GM21529 (cell line): ENCODE data around the gene EED.

Source experiments
- ATAC-seq: cut with Tn5 transposase; IDR thresholded peaks from one replicate; pipeline ENCODE4 v1.9.1; 2021; ENCODE audit not compliant: unreplicated experiment

The EED gene

DNA sequence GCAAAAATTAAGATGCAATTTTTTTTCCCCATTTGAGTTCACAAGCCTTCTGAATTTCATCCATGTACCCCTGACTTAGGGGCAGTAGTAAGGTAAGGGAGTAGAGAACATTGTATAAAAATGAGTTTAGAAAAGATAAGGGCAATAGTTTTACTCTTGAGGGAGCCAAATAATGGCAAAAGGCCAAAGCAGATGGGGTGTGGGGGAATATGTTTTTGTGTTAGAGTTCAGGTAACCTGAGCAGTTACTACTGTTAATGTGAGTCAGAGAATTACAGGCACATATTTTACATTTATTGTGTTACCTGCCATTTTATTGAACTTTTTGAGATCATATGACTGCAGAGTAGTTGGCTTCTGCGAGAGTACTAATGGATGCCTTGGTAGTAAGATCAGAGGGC, 3.1 kb downstream of the EED start:
- no peak for ATAC-seq

DNA sequence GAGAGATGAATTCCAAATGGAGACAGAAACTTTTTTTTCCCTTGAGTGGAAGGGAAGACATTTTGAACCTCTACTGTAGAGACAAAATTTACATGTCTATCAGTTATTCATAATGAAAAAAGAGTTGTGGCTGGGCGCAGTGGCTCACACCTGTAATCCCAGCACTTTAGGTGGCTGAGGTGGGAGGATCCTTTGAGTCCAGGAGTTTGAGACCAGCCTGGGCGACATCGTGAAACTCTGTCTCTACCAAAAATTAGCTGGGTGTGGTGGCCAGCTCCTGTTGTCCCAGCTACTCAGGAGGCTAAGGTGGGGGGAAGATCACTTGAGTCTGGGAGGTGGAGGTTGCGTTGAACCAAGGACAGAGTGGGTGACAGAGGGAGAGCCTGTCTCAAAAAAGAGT, 4.1 kb downstream of the EED start:
- no peak for ATAC-seq

DNA sequence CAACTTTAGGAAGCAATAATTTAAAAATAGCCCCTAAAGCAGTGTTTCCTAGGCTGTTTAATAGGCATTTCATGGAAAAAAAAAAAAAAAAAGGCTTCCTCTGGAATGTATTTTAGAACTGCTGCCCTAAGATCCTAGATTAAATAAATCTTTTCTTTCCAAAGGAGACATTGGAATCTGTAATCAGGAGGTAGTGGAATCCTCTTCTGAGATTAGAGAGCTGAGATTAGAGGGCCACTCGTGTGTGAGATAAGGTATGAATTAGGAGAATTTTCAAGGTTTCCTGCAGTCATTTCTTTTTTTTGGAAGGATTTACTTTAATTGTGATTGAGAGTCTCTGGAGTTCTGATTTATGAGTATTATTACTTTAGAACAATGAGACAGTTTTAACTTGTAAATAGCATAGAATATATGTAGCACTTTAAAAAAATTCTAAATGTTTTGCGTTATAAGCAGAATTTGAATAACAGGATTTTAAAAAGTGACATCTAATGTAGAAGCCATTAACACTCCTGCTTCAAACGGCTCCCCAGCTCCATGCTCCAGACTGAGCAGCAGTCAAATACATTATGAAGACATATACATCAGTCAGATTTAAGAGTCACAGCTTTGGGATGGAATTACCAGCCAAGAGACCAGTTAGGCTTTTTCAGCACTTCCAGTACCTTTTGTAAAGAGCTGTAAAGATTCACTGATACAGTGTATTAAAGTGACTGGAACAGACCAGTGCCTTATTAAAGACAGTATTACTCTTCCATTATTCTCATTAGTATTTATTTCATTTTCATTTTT, 5.0 kb downstream of the EED start:
- ATAC-seq: no peak

DNA sequence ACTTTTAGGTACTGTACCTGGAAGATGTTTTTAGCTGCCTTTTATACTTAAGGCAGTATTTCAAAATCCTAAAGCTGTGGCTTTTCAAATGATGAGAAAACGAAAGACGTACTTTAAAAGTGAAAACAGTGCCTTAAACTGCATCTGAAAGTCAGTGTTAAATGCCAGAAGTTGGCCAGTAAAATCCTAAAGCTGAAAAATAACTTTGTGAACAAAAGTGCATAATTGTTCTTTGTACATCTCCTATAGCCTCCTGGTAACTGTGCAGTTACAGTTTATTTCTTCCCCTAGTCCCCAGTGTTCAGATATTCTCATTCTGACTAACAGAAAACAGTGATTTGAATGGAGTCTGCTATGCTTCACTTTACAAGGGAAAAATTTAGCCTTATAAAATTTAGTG, 6.8 kb downstream of the EED start:
- peak; percentile 25 for ATAC-seq

DNA sequence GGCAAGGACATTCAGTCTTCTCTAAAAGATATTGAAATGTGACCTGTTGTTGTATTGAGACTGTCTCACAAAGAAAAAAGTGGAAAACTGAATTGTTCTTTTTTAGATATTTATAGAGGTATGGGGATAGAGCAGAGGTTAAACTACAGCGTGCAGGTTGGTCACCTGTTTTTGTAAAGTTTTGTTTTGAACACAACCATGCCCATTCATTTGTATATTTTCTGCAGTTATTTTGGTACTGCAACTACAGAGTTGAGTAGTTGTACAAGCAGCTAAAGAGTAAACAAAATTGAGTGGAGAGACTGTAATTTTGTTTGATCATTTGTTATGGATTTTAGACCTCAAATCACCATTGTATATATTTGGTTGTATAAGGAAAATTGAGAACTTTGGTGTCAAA, 11.3 kb downstream of the EED start:
- ATAC-seq: peak; percentile 92

DNA sequence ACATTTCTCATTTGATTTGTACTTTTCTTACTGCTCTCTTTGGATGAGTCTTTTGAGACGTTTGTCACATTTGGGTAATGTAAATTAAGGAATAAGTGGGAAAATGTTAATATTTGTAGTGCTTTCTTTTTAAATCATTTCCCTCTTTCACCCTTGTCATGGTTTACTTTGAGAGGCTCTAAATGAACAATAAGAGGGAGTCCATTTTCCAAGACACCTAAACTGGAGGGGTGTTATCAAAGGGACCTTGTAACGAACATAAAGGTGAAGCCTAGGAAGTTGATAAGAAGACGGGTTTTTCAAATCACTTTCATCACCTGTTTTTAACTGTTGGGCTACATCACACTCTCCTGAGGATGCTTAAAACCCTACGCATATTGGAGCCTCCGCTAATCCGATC, 12.1 kb downstream of the EED start:
- no peak for ATAC-seq

DNA sequence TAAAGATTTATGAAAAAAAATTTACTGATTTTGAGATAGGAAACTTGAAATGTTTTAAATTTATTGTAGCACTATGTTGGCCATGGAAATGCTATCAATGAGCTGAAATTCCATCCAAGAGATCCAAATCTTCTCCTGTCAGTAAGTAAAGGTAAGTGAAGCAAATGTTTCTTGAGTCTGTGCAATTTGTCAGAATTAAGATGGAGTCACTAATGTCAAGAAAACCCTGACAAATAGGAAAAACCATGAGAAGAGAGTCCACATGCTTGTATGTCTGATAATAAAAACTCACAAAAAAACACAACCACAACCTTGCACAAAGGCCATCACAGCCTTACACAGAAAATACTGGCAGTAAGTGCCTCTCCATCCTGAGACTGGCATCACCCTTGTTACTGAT, 12.9 kb downstream of the EED start:
- no peak for ATAC-seq

DNA sequence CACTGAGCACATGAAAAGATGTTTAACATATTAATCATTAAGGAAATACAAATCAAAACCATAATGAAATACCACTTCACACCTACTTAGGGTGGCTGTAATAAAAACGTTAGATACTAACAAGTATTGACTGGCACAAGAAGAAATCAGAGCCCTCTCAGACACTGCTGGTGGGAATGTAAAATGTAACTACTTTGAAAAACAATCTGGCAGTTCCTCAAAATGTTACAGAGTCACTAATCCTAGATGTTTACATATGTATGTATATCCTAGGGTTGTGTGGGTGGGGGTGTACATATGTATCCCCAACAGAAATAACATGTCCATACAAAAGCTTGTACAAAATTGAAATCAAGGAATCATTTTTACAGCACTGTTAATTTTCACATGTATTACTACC, 15.2 kb downstream of the EED start:
- ATAC-seq: no peak

DNA sequence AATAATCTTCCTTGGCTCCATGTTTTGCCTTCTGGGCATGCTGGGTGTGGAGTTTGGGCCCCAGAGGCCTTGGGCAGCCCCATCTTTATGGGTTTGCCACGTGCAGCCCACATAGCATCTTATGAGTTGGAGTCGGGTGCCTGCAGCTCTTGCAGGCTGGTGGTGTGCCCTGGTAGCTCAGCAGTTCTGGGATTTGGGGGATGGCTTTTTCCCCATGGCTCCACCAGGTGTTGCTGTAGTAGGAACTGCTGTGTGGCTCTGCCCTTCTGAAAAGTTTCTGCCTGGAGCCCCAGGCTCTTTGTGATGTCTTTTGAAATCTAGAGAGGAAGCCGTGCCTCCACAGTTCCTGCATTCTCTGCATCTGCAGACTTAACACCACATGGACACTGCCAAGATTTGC, 16.8 kb downstream of the EED start:
- no peak for ATAC-seq

DNA sequence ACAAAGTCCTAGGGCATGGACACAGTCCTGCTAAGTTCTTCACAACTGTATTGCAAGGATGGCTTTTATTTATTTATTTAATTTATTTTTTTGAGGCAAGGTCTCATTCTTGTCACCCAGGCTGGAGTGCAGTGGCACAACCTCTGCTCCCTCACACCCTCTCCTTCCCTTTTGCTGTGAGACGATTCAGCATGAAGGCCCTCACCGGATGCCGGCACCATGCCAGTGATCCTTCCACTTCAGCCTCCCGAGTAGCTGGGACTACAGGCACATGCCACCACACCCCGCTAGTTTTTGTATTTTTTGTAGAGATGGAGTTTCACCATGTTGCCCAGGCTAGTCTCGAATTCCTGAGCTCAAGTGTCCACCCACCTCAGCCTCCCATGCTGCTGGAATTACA, 17.8 kb downstream of the EED start:
- no peak for ATAC-seq

DNA sequence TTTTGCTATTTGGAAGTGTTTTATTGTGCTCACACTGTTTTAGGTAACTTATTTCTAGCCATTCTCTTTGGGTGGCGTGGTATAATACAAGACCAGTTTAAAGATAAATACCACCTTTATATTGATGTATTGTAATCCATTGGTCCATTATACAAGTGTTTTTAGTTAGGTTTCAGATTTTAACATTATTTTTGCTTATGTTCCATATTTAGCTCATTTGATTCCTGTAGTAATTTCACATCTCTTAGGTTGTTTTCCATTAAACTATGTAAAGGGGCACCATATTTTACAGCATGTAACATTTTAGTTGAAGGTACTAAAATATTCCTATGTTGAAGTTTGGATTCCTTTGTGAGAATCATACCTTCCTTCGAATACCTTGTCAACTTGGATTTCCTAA, 20.1 kb downstream of the EED start:
- no peak for ATAC-seq

DNA sequence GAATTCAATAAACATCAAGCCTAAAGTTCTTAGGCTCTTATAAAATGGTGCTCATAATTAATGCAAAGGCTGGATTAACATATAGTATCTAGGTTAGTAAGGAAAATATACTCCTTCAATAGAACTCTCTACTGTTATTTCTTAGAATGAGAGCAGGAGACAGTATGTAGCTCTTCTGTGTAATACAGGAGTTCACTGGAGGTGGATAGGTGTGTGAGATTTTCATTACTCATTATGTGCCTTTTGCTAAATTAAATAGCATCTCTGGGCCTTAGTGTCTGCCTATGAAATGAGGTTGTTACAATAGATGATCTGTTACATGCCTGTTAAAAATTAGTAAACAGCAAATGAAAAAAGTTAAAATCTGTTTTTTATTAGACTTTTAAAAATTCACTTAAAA, 20.6 kb downstream of the EED start:
- no peak for ATAC-seq

DNA sequence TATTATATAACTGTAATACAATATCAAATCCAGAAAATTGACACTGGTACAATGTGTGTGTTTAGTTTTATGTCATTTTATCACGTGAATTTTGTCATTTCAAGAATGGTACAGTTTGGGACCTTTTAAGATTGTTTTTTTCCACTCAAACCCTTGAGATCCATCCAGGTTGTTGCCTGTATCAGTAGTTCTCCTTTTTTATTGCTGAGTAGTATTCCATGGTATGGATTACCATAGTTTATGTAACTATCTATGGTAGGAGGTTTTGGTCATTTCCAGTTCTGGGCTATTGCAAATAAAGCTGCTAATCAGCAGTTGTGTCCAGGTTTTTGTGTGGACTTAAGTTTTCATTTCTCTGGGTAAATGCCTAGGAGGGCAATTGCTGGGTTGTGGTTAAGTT, 25.1 kb downstream of the EED start:
- no peak for ATAC-seq

DNA sequence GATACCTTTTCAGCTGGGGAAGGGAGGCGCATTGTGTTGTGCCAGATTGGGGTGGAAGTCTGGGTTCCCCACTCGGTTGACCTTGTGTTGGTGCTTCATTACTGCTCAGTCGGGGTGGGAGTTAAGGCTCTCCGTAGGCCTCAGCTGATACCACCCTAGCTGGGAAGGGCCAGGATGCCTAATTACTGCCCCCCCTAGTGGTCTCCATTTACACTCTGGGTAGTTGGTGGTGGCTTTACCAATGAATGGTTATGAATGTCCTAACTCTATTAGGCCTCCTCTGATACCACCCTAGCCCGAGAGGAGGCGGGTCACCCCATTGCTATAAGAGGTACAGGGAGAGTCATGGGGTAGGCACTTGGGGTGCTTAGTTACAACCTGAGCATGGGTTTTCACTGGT, 29.9 kb downstream of the EED start:
- ATAC-seq: no peak

DNA sequence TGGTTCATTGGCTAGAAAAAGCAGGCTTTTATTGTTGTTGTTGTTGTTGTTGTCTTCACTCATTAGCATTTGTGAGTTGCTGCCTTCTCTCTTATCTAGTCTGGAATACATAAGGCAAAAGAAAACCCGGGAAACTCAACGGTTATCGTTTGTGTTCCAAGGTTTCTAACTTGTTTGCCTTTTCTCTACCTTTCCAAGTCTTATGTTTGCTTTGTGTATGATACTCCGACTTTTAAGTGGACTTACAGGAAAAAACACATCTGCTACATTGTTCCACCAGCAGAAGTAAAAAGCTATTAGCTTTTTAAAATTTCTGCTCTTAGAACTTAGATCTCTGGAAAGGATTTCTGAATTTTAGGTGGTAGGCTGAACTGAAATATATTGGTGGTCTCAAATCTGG, 30.4 kb downstream of the EED start:
- ATAC-seq: no peak

DNA sequence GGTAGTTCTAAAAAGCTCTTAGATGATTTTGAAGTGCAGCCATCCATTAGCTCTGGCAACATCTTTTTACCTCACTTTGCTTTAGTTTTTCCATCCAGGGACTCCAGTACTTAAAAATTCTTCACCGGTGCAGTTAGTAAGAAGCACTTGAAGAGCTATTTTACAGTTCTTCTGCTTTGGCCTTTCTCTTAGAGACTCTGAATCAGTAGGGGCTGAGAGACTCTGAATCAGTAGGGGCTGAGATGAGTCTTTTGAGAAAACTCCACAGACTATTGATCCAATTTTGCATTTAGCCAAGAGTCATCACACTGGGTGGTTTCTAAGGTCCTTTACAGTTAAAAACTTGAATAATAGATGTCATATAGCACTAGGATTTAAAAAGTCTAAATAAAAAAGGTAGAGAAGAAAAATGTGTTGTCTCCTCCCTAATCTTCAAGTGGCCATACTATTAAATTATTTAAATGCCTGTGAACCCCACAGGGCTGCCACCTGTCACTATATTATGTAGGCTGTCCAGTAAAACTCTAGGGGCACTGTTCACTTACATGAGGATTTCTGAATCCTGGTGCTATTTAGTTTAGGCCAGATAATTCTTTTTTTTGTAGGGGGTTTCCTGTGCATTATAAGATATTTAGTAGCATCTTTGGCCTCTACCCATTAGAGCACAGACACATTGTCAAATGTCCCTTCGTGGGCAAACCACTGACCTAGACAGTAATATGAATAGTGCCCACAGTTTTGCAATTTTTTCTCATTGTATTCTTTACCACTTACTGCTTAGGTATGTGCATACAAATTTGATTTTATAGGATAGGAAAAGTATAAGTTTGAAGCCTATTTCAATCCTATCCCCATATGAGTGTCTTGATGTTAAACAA, 31.2 kb downstream of the EED start:
- ATAC-seq: no peak

DNA sequence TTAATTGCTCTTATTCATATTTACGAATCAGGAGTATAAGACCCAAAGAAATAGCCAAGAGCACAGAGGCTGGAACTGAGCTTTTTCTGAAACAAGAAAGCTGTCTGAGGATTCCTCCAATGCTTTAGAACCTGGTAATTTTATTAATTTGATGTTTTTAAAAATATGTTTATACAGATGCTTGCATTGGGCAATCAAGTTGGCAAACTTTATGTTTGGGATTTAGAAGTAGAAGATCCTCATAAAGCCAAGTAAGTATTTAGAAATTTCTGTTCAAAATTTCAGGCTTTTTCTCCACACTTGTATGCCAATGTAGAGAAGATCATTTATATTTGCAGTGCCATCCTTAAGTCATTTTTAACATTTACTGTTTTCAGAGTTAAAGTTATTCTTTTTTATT, 33.2 kb downstream of the EED start:
- no peak for ATAC-seq

DNA sequence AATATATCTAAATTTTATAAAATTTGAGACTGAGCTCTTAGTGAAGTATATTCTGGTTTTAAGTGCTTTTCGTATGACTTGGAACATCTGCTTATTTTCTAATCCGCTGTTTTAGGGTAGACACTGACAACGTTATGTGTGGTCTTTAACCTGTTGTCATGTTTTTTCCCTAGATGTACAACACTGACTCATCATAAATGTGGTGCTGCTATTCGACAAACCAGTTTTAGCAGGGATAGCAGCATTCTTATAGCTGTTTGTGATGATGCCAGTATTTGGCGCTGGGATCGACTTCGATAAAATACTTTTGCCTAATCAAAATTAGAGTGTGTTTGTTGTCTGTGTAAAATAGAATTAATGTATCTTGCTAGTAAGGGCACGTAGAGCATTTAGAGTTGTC, 33.7 kb downstream of the EED start:
- no peak for ATAC-seq

DNA sequence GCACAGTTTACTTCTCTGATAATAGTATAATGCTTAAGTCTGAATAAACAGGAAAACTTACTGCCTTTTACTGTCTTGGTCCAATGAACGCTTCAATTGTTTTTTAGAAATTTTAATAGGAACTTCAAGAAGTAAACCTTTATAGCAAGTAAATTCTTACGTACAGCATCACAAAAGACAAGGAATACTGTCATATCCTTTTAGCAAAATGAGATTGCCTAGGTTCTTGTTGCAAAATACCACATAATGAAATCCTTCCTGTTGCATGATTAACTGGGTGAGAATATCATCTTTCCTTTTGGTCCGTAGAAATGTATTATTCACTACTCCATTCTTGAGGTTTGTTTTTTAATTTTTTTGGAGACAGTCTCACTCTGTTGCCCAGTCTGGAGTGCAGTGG, 35.2 kb downstream of the EED start:
- ATAC-seq: no peak

DNA sequence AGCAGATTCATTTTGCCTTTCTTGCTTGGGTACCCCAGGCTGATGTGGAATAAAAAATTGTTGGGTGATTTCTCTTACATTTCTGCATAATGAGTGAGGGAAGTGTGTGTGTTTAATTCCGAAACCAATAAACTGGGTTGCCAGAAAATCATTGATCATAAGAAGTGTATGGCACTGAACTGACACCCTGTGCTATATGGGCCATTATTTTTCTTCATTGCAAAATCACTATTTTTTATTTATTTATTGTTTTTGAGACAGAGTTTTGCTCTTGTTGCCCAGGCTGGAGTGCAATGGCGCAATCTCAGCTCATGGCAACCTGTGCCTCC, 42.9 kb downstream of the EED start:
- ATAC-seq: no peak

DNA sequence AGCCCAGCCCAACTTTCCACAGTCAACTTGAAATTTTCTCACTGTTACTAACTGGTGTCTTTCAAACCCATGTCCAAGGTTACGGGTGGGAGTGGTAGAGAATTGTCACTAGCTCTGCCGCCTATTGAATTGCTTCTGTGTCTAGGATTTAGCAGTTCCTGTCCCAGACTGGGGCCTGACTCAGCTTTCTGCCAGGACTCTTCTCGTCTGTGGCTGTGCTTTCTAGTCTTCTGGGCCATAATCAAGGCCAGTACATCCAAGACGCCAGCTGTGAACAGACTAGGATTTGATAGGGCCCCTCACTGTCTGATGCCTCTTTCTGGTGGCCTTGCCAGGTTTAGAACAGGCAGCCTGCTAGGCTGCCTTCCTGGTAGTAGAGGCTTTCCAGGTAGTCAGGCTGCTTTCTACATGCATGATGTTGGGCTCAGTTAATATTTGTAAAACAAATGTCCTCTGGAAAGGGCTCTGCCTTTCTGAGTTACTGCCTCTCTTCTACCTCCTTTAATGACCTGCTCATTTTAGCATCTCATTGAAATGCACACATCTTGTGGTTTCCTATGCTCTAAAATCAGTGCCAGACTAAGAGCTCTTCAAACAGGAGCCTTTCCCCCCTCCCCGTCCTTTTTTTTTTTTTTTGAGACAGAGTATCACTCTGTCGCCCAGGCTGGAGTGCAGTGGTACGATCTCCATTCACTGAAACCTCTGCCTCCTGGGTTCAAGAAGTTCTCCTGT, 44.4 kb downstream of the EED start:
- ATAC-seq: no peak
